HepG2 (cell line): ENCODE results near the gene MYCBP2.

ENCODE experiments used
- ATF5 ChIP-seq: sonication (generic); formaldehyde crosslinking; IDR thresholded peaks from 2 replicates; pipeline ENCODE4 v1.4.0; 2020; ENCODE audit warnings: mild to moderate bottlenecking, low read depth, missing genetic modification reagents
- CCAR2 ChIP-seq: fragments of 200-400 bp; formaldehyde crosslinking; optimal IDR thresholded peaks from 2 replicates; pipeline ENCODE3; 2018; ENCODE audit warnings: low read depth, mild to moderate bottlenecking, low read length, moderate library complexity
- CEBPB ChIP-seq: IDR thresholded peaks from 2 replicates; pipeline ENCODE4 v1.6.1; 2011; ENCODE audit warnings: low read depth, low read length, improper control_type of control experiment, borderline replicate concordance
- HMGXB3 ChIP-seq: sonication (generic); formaldehyde crosslinking; IDR thresholded peaks from 2 replicates; pipeline ENCODE4 v1.4.0; 2020; ENCODE audit warnings: missing genetic modification reagents, borderline replicate concordance
- JUNB ChIP-seq: sonication (generic); formaldehyde crosslinking; IDR thresholded peaks from 2 replicates; pipeline ENCODE4 v1.8.0; 2022; ENCODE audit warnings: missing genetic modification reagents, mild to moderate bottlenecking, borderline replicate concordance
- MXD4 ChIP-seq: IDR thresholded peaks from 2 replicates; pipeline ENCODE4 v1.6.1; 2016; ENCODE audit warnings: mild to moderate bottlenecking, missing biosample characterization, missing genetic modification reagents
- POLR2A ChIP-seq, 2 experiments: IDR thresholded peaks; 2 replicates each; pipeline ENCODE4 v1.6.1; 2011; ENCODE audit warnings: low read depth in 2 of 2, low read length in 2 of 2, mild to moderate bottlenecking in 1 of 2, moderate library complexity in 1 of 2; ENCODE audit not compliant: insufficient read depth in 1 of 2
- SNAPC5 ChIP-seq: sonication (generic); formaldehyde crosslinking; IDR thresholded peaks from 2 replicates; pipeline ENCODE4 v1.8.1; 2023; ENCODE audit warnings: mild to moderate bottlenecking, missing genetic modification reagents, borderline replicate concordance
- TOPORS ChIP-seq: sonication (generic); formaldehyde crosslinking; IDR thresholded peaks from 2 replicates; pipeline ENCODE4 v1.8.0; 2023; ENCODE audit warnings: mild to moderate bottlenecking, missing genetic modification reagents
- U2AF1 ChIP-seq: fragments of 200-400 bp; formaldehyde crosslinking; optimal IDR thresholded peaks from 2 replicates; pipeline ENCODE3; 2017; ENCODE audit warnings: mild to moderate bottlenecking, low read depth, low read length
- UBTF ChIP-seq: sonication (generic); formaldehyde crosslinking; IDR thresholded peaks from 2 replicates; pipeline ENCODE4 v1.4.0; 2020; ENCODE audit warnings: mild to moderate bottlenecking, missing genetic modification reagents
- YEATS4 ChIP-seq: sonication (generic); formaldehyde crosslinking; IDR thresholded peaks from 2 replicates; pipeline ENCODE4 v1.4.0; 2020; ENCODE audit warnings: missing genetic modification reagents, borderline replicate concordance
- ZNF124 ChIP-seq: sonication (generic); formaldehyde crosslinking; IDR thresholded peaks from 2 replicates; pipeline ENCODE4 v1.4.0; 2020; ENCODE audit warnings: missing genetic modification reagents
- ZNF703 ChIP-seq: sonication (generic); formaldehyde crosslinking; IDR thresholded peaks from 2 replicates; pipeline ENCODE4 v1.5.1; 2020; ENCODE audit warnings: missing genetic modification reagents, mild to moderate bottlenecking, moderate library complexity, borderline replicate concordance

GRCh38 chr13:77176350-77176749 is 150.5 kb downstream of the MYCBP2 start:
- TF ChIP-seq CEBPB (no peak), ATF5 (CRISPR knock-in tag) (no peak), UBTF (CRISPR knock-in tag) (no peak), ZNF703 (no peak), POLR2A (IDR thresholded peaks at IDR 0.05; ENCODE audit: insufficient read depth in 1 of 2, low read depth in 2 of 2, low read length in 2 of 2) (no peak), HMGXB3 (CRISPR knock-in tag) (no peak), CCAR2 (no peak), SNAPC5 (CRISPR knock-in tag) (no peak), YEATS4 (CRISPR knock-in tag) (no peak), ZNF124 (no peak), U2AF1 (no peak), JUNB (CRISPR knock-in tag) (no peak), MXD4 (CRISPR knock-in tag) (no peak), TOPORS (CRISPR knock-in tag) (no peak)
